Stomach smooth muscle (tissue), 2 donors: ENCODE data around the gene CENPP.
A peak's percentile ranks its signal among the peaks of the same experiment; 100 is the strongest.

Experiments used
- H3K27ac ChIP-seq: one replicate; pipeline ENCODE4 v1.7.0; 2013; ENCODE audit warnings: mild to moderate bottlenecking, low read length, inconsistent platforms
- H3K27me3 ChIP-seq, 2 donors: one replicate each; pipeline ENCODE4 v1.7.0; 2013; ENCODE audit warnings: low read length in 2 of 2; ENCODE audit not compliant: insufficient read depth in 2 of 2, control insufficient read depth in 1 of 2
- H3K36me3 ChIP-seq, 2 donors: one replicate each; pipeline ENCODE4 v1.7.0; 2013; ENCODE audit warnings: low read length in 2 of 2; ENCODE audit not compliant: control insufficient read depth in 2 of 2, insufficient read depth in 2 of 2
- H3K4me1 ChIP-seq: one replicate; pipeline ENCODE4 v1.7.0; 2013; ENCODE audit warnings: low read length; ENCODE audit not compliant: control insufficient read depth, insufficient read depth
- H3K4me3 ChIP-seq, 2 donors: one replicate each; pipeline ENCODE4 v1.7.0; 2013; ENCODE audit warnings: low read length in 2 of 2
- H3K9ac ChIP-seq, 2 donors: one replicate each; pipeline ENCODE4 v1.7.0; 2013; ENCODE audit warnings: low read length in 2 of 2, mild to moderate bottlenecking in 1 of 2
- H3K9me3 ChIP-seq, 2 donors: one replicate each; pipeline ENCODE4 v1.7.0; 2013; ENCODE audit warnings: low read length in 2 of 2; ENCODE audit not compliant: control insufficient read depth in 2 of 2
- donor health status: healthy.
- donor health status: Pancreatic carcinoma.

The CENPP gene

DNA sequence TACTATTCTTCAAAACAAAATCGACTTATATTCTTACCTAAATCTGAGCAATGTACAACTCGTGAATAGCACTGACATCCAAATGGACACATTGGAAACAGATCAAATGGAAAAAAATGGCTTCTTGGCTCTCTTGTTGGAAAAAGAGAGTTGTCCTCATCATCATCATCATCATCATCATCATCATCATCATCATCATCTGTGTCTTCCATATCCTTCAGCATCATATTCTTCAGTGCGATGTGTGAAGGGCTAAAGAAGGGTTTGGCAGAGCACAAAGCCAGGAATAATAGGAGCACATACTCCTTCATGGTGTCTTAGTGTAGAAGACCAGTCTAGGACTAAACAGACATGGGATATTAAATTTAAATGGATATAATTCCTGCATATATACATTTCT, 148.8 kb downstream of the CENPP start:
- H3K4me1 ChIP-seq: peaks cover 18% of the 10 kb centered on the region
- H3K27ac ChIP-seq: no peak overlapping the region
- no peak overlapping the region for H3K9ac ChIP-seq
- no peaks in the 10 kb centered on the region for H3K9me3 ChIP-seq
- H3K36me3 ChIP-seq: peaks cover 5 to 6% of the 10 kb centered on the region in 2 donors
- no peak overlapping the region for H3K4me3 ChIP-seq
- no peaks in the 10 kb centered on the region for H3K27me3 ChIP-seq

DNA sequence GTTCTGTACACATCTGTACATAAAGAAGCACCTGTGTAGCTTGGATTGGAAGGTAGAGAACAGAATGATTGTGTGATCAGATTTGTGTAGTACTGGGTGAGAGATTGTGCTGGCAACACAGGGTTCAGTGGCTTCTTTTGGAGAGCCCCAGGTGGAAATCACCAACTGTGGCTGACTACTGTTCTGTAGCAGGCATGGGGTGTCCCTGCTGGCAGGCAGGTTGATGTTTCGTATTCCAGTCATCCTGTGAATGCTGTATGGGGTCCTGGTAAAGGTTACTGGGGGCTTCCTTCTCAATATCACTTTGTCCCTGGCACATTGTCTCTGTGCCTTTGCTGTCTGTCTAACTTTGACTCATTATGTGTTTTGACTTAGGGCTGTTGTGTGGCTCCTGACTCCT, 151.2 kb downstream of the CENPP start:
- H3K4me1 ChIP-seq: peaks cover 22% of the 10 kb centered on the region
- peak overlapping the region; percentile 25 for H3K27ac ChIP-seq
- peaks cover 5% of the 10 kb centered on the region in 2 donors for H3K36me3 ChIP-seq
- H3K4me3 ChIP-seq: peak overlapping the region; percentile 13 to 31
- no peaks in the 10 kb centered on the region for H3K27me3 ChIP-seq
- H3K9me3 ChIP-seq: no peaks in the 10 kb centered on the region
- H3K9ac ChIP-seq: no peak overlapping the region

DNA sequence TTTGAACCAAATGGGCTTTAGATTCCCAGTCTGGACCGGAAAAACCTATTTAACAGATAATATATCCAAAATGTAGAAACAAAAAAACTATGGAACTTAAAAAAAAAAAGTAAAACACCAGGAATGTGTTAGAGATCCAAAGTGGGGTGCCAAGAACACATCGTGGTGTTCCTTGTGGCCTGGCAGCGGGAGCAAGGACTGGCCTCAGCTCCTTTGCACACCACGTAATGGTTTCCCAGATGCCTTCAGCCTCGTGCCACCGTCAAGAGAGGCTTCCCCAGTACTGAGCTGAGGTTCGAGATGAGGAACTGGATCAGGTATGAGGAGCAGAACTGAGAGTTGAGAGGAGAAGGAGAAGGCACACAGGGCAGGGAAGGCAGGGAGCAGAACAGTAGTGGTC, 153.0 kb downstream of the CENPP start:
- peak overlapping the region; percentile 79 for H3K27ac ChIP-seq
- peak overlapping the region in 1 of 2 donors; percentile 44 for H3K4me3 ChIP-seq
- no peaks in the 10 kb centered on the region for H3K9me3 ChIP-seq
- H3K36me3 ChIP-seq: peaks cover under 1 to 3% of the 10 kb centered on the region in 2 donors
- H3K9ac ChIP-seq: peak overlapping the region in 1 of 2 donors; percentile 1
- no peaks in the 10 kb centered on the region for H3K27me3 ChIP-seq
- peaks cover 31% of the 10 kb centered on the region for H3K4me1 ChIP-seq

DNA sequence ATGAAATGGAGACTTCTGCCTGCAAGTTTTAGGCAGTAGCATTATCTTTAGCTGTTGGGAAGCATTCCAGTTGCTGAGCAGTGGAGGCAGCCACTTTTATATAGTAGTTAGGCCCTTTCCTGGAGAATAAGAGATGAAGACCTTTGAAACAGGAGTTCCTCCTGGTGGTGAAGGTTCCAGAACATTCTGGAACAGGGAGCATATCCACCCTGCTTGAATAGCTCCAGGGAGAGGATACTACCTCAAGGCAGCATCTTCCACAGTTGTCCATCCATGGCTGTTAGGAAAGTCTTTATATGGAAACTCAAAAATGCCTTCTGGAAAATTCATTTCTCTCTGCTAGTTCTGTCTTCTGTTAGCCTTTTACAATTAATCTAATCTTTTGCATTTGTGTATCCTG, 153.6 kb downstream of the CENPP start:
- Histone ChIP-seq H3K27ac (peak overlapping the region; percentile 79), H3K4me3 (peak overlapping the region; percentile 0 to 44), H3K4me1 (peaks cover 35% of the 10 kb centered on the region), H3K9me3 (no peaks in the 10 kb centered on the region), H3K36me3 (peaks cover 0 to 3% of the 10 kb centered on the region in 2 donors), H3K9ac (no peak overlapping the region), H3K27me3 (no peaks in the 10 kb centered on the region)

DNA sequence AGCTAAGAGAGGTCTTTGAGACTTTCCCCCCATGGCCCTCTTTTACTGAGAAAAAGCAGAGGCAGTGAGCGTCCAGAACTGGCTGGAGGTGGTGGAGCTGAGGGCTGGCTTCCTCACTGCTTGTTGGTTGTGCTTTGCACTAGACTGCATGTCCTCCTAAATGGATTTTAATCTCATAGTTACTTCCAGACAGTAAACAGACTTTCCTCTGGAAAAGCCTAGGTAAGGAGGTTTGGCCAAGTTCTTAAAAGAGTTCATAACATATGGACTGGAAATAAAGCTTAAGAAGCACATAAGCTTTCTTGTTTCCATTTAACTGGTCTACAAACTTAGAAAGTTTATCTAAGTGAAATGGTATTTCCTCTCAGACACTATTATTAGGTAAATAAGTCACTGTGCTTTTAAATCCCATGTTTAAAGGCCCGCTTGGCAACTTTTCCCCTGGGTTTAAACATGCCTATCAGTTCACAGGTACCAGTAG, 154.6 kb downstream of the CENPP start:
- H3K36me3 ChIP-seq: no peaks in the 10 kb centered on the region
- H3K9me3 ChIP-seq: no peaks in the 10 kb centered on the region
- peak overlapping the region; percentile 79 for H3K27ac ChIP-seq
- no peaks in the 10 kb centered on the region for H3K27me3 ChIP-seq
- peak overlapping the region; percentile 40 to 56 for H3K4me3 ChIP-seq
- H3K9ac ChIP-seq: peak overlapping the region; percentile 56 to 58
- H3K4me1 ChIP-seq: peaks cover 41% of the 10 kb centered on the region

DNA sequence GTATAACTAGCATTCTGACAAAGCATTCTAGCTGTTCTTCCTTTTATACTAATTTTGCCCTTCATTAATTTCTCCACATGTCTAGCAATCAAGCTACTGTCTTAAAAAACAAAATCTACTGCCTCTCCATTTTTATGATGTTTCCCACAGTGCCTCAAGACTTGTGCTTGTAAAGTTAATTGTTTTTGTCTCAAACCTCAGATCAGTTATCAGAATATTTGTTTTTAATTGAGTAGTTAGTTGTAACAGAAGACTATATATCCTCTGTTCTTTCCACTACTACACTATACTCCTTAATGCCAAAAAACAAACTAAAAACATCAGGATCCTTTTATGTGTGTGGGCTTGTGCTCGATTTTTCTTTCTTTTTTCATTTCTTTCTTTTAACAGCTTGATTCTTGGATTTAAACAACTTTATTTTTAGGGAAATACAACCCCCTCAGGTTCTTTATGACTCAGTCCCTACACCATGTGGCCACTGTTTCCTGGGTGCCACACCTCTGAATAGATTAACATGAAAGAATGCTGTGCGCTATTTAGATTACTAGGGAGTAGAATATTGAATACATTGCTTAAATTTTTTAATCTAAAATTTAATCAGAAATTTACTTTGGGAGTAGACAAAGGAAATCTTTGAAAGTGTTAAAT, 155.4 kb downstream of the CENPP start:
- Histone ChIP-seq H3K9me3 (no peaks in the 10 kb centered on the region), H3K27me3 (no peaks in the 10 kb centered on the region), H3K4me3 (peak overlapping the region; percentile 40 to 56), H3K27ac (peak overlapping the region; percentile 79), H3K4me1 (peaks cover 42% of the 10 kb centered on the region), H3K36me3 (no peaks in the 10 kb centered on the region), H3K9ac (peak overlapping the region; percentile 42 to 56)

DNA sequence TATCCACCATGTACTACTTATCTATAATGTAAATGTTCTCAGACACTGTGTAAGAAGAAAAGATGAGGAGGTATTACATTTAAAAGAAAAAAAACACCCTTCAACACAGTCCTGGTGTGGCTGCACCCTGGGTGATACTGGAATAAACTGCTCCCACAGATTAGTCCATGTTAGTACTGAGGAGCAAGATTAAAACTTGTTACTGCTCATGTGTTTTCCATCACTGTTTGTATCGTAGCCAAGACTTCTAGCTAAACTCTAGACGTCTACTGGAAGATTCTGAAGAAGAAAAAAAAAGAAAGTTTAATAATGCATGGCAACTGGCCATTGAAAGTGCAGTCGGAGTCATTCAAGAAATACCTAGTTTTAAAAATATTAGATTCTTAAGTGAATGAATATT, 156.6 kb downstream of the CENPP start, which contains the start of gene ASPN:
Gene ASPN (minus strand): TSS at position 178 of the 400 bp plus-strand sequence.
- Histone ChIP-seq H3K36me3 (no peaks in the 10 kb centered on the region), H3K27me3 (no peaks in the 10 kb centered on the region), H3K27ac (peak within 1 kb of the TSS; percentile 79), H3K9me3 (no peaks in the 10 kb centered on the region), H3K4me3 (peak within 1 kb of the TSS; percentile 55 to 56), H3K4me1 (peaks cover 45% of the 10 kb centered on the region), H3K9ac (peak within 1 kb of the TSS; percentile 42 to 56)

DNA sequence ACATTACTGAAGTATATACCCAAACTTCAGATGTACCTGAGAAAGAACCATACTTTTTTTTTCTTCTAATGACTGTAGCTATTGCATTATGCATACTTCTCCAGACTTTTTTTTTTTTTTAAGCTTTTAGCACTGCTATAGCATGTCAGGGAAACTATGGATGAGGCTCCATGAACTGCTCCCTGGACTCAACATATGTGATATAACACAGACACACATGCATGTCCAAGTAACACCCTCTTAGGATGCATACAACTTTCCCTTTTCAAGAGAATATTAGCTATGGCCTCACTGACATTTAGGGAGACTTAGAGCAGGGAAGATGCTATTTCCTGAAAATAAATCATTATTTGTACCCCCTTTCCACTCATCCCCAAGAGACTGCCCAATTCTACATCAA, 157.1 kb downstream of the CENPP start:
- peak overlapping the region; percentile 75 for H3K27ac ChIP-seq
- H3K4me1 ChIP-seq: peaks cover 45% of the 10 kb centered on the region
- H3K36me3 ChIP-seq: no peaks in the 10 kb centered on the region
- no peaks in the 10 kb centered on the region for H3K27me3 ChIP-seq
- no peak overlapping the region for H3K9ac ChIP-seq
- H3K4me3 ChIP-seq: no peak overlapping the region
- H3K9me3 ChIP-seq: no peaks in the 10 kb centered on the region

DNA sequence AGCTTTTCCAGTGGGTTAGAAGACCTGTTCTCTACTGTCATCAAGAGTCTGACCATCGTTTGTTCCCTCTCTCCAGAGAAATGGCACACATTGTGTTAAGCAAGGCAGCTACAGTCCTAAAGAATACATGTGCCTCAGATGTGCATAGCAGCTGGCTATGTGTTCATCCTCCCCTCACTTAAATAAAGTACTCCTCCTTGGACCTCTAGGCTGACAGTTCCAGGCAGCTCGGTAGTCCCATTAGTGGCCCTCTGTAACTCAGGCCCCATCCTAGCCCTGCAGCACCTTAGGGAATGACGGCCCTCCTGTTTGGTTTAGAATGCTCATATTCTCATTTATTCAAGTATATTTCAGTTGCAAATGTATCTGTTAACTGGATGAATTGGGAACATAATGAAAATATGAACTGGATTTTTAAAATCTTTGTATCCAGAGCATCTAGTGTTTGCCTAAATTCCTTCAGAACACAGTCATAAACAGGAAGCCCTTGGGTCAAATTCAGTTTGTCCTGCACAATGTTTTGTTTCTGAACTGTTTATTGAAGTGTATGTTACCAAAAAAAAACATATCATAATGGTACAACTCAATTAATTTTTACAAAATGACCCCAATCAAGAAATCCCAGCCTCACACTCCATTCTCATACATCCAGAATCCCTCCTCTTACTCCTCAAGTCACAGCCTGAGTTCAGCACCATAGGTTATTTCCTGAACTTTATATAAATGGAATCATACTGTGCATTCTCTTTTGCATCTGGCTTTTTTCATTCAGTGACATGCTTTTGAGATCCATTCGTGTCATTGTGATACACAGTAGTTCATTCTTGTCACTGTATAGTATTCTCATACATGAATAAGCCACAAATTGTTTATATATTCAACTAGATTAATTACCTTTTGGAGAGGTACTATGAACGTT, 158.1 kb downstream of the CENPP start:
- Histone ChIP-seq H3K36me3 (no peaks in the 10 kb centered on the region), H3K4me3 (peak overlapping the region in 1 of 2 donors; percentile 14), H3K27ac (peak overlapping the region; percentile 75), H3K9ac (peak overlapping the region in 1 of 2 donors; percentile 13), H3K27me3 (no peaks in the 10 kb centered on the region), H3K9me3 (no peaks in the 10 kb centered on the region), H3K4me1 (peaks cover 43% of the 10 kb centered on the region)

DNA sequence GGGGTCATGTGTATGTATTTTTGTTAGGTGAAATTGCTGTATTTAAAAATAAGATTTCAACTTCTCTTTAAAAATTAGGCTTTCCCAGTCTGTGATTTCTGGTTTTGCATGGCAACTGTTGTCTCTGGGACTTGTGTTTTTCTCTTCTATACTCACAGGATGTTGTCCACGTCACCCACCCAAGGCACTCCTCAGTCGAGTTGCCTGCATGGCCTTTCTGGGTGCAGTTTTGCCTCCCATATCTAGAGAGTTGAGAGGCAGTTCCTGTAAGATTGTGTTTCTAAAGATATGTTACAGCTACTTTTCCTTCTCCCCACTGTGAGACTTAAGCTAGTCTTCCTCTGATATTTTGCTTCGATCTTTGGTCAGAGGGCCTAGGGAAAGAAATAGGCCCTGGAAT, 158.8 kb downstream of the CENPP start:
- H3K27me3 ChIP-seq: no peaks in the 10 kb centered on the region
- peaks cover 38% of the 10 kb centered on the region for H3K4me1 ChIP-seq
- H3K36me3 ChIP-seq: no peaks in the 10 kb centered on the region
- no peak overlapping the region for H3K4me3 ChIP-seq
- no peaks in the 10 kb centered on the region for H3K9me3 ChIP-seq
- no peak overlapping the region for H3K9ac ChIP-seq
- H3K27ac ChIP-seq: peak overlapping the region; percentile 18
